ENCODE measurements around the gene CSF2.

GRCh38 chr5:132026516-132027008, 47.0 kb upstream of the CSF2 start:
- TF ChIP-seq CTCF (IDR thresholded peaks at IDR 0.05; ENCODE audit: poor library complexity), result no peak
- TF ChIP-seq EZH2 (IDR thresholded peaks at IDR 0.05; ENCODE audit: borderline replicate concordance), result no peak

All from hepatocyte (in vitro differentiated cells).